OCI-LY7 (cell line): ENCODE data around the gene SPANXN2. TPM values are rescaled to one million over a fixed set of nuclear protein-coding genes. Genes with fewer than 3 reads are reported as not detected.

Experiments
- BruUV-seq: library from RNA; stranded (reverse); fragments of 400-500 nt; replicated peaks from 2 replicates; lab custom pipeline; 2021; lab: Mats Ljungman, UMichigan
- CTCF ChIA-PET: fragments of 300-600 bp; sonication (Branson Sonifier 250); formaldehyde crosslinking; loops from one replicate; lab custom pipeline; 2022; ENCODE audit warnings: antibody characterized with exemption; ENCODE audit not compliant: unreplicated experiment; lab: Charles Lee
- POLR2A ChIA-PET: fragments of 300-600 bp; sonication (Branson Sonifier 250); formaldehyde crosslinking; loops from one replicate; lab custom pipeline; 2022; ENCODE audit warnings: antibody characterized with exemption; lab: Charles Lee
- DNase-seq: peaks from one replicate; pipeline ENCODE4 v3.0.0-alpha.2; 2015; ENCODE audit warnings: low spot score
- H2AFZ ChIP-seq: fragments of 200-600 bp; sonication (generic), shearing (Covaris generic); 2 replicates; pipeline ENCODE4 v1.6.1; 2014; ENCODE audit warnings: mild to moderate bottlenecking, antibody characterized with exemption, low read length, moderate library complexity
- H3K27ac ChIP-seq: fragments of 200-600 bp; sonication (generic); 2 replicates; pipeline ENCODE4 v1.5.1; 2014; ENCODE audit warnings: mixed run types, low read depth, mild to moderate bottlenecking, moderate library complexity, low read length, inconsistent platforms; ENCODE audit not compliant: poor library complexity, severe bottlenecking
- H3K36me3 ChIP-seq: fragments of 200-600 bp; sonication (generic); 2 replicates; pipeline ENCODE4 v1.6.1; 2014; ENCODE audit warnings: mild to moderate bottlenecking, antibody characterized with exemption, low read length, moderate library complexity, mixed read lengths; ENCODE audit not compliant: insufficient read depth
- H3K4me1 ChIP-seq: fragments of 200-600 bp; sonication (generic); 2 replicates; pipeline ENCODE4 v1.5.1; 2014; ENCODE audit warnings: mild to moderate bottlenecking, low read length; ENCODE audit not compliant: insufficient read depth, poor library complexity, severe bottlenecking
- H3K4me2 ChIP-seq: fragments of 200-600 bp; sonication (generic); 2 replicates; pipeline ENCODE4 v1.6.1; 2014; ENCODE audit warnings: mild to moderate bottlenecking, low read length
- H3K4me3 ChIP-seq: fragments of 200-600 bp; sonication (generic); 2 replicates; pipeline ENCODE4 v1.5.1; 2014; ENCODE audit warnings: mild to moderate bottlenecking, low read depth, low read length; ENCODE audit not compliant: poor library complexity, severe bottlenecking
- H3K79me2 ChIP-seq: fragments of 200-600 bp; sonication (generic); 2 replicates; pipeline ENCODE4 v1.6.1; 2016; ENCODE audit warnings: low read depth, mild to moderate bottlenecking, low read length, moderate library complexity, mixed read lengths; ENCODE audit not compliant: insufficient read depth
- H3K9me2 ChIP-seq: fragments of 200-600 bp; sonication (generic); 2 replicates; pipeline ENCODE4 v1.6.1; 2016; ENCODE audit warnings: mild to moderate bottlenecking, low read length, mixed read lengths; ENCODE audit not compliant: insufficient read depth
- H3K9me3 ChIP-seq: fragments of 200-600 bp; sonication (generic); 2 replicates; pipeline ENCODE4 v1.6.1; 2014; ENCODE audit warnings: mild to moderate bottlenecking, mixed run types, low read length, mixed read lengths
- H4K20me1 ChIP-seq: fragments of 200-600 bp; sonication (generic); 2 replicates; pipeline ENCODE4 v1.6.1; 2014; ENCODE audit warnings: mild to moderate bottlenecking, antibody characterized with exemption, low read length, moderate library complexity, mixed read lengths; ENCODE audit not compliant: insufficient read depth
- CTCF ChIP-seq: fragments of 200-600 bp; sonication (generic); conservative IDR thresholded peaks from 2 replicates; pipeline ENCODE4 v1.5.1; 2014; ENCODE audit warnings: mild to moderate bottlenecking, antibody characterized with exemption, low read length, moderate library complexity, mixed read lengths
- EZH2phosphoT487 ChIP-seq: fragments of 200-600 bp; sonication (generic); IDR thresholded peaks from 2 replicates; pipeline ENCODE4 v1.6.1; 2018; ENCODE audit warnings: low read depth, borderline replicate concordance, mild to moderate bottlenecking, mixed run types, antibody characterized with exemption, low read length, moderate library complexity, mixed read lengths
- intact Hi-C: fragments of 100-400 bp; cut with micrococcal nuclease; formaldehyde crosslinking; loops from one replicate; pipeline ENCODE4 v1.10.0; 2022; ENCODE audit not compliant: unreplicated experiment
- total RNA-seq, 2 experiments: library from RNA; depleted of rRNA in 1 of 2; stranded (reverse); fragments of >200 nt in 1 of 2; shearing (Covaris generic) in 1 of 2; gene quantifications; 2 replicates each; pipeline ENCODE4 v1.2.3, GENCODE V29; 2014 to 2022

The SPANXN2 gene
- total RNA-seq, 2 experiments from 2014 or later, result not detected

GRCh38 chrX:143733866-143734265, 13.3 kb upstream of the SPANXN2 start:
- Histone ChIP-seq H4K20me1 (no peaks in the 10 kb centered on the region), H3K79me2 (no peaks in the 10 kb centered on the region), H3K36me3 (no peaks in the 10 kb centered on the region), H3K4me2 (no peak overlapping the region), H3K4me1 (no peaks in the 10 kb centered on the region), H3K9me3 (no peaks in the 10 kb centered on the region), H3K4me3 (no peak overlapping the region), H3K27ac (no peak overlapping the region), H3K9me2 (no peaks in the 10 kb centered on the region), H2AFZ (no peak overlapping the region)
- POLR2A ChIA-PET, result no interaction called here
- DNase-seq, result no peak
- intact Hi-C loops, result no loop called here
- CTCF ChIA-PET, result no interaction called here
- no TSS peak for BruUV-seq
- TF ChIP-seq EZH2phosphoT487 (no peak), CTCF (no peak)

- H3K79me2 ChIP-seq, result no peaks in the 10 kb centered on the region
- no peak overlapping the region for H2AFZ ChIP-seq
- no TSS peak for BruUV-seq
- ChIA-PET POLR2A (no interaction called here), CTCF (no interaction called here)
- no peak overlapping the region for H3K4me2 ChIP-seq
- no peaks in the 10 kb centered on the region for H3K4me1 ChIP-seq
- intact Hi-C loops, result no loop called here
- no peak for DNase-seq
- no peaks in the 10 kb centered on the region for H4K20me1 ChIP-seq
- no peak overlapping the region for H3K27ac ChIP-seq
- H3K9me3 ChIP-seq, result no peaks in the 10 kb centered on the region
- H3K9me2 ChIP-seq, result no peaks in the 10 kb centered on the region
- TF ChIP-seq EZH2phosphoT487 (no peak), CTCF (no peak)
- H3K4me3 ChIP-seq, result no peak overlapping the region
- H3K36me3 ChIP-seq, result no peaks in the 10 kb centered on the region
Measured at GRCh38 chrX:143726296-143726695, 5.7 kb upstream of the SPANXN2 start.

- ChIA-PET CTCF (no interaction called here), POLR2A (interaction anchor here (0.8 kb wide), 1 partner anchor 1205 kb away, joined by 3 read pairs; no protein-coding TSS in a partner anchor)
- Histone ChIP-seq H2AFZ (no peak overlapping the region), H3K9me3 (no peaks in the 10 kb centered on the region), H3K36me3 (no peaks in the 10 kb centered on the region), H3K4me1 (no peaks in the 10 kb centered on the region), H3K27ac (no peak overlapping the region), H4K20me1 (no peaks in the 10 kb centered on the region), H3K4me2 (no peak overlapping the region), H3K79me2 (no peaks in the 10 kb centered on the region), H3K4me3 (no peak overlapping the region), H3K9me2 (no peaks in the 10 kb centered on the region)
- BruUV-seq, result no TSS peak
- no peak for DNase-seq
- TF ChIP-seq EZH2phosphoT487 (no peak), CTCF (no peak)
- intact Hi-C loops, result no loop called here
Measured at GRCh38 chrX:143701460-143701859, 19.1 kb downstream of the SPANXN2 start.
